Immature natural killer cell (primary cell): Measurements from ENCODE around the gene SIK2. TPM values are rescaled to one million over a fixed set of nuclear protein-coding genes. Genes with fewer than 3 reads are reported as not detected.

Source experiments
- DNase-seq, 3 donors: peaks; one replicate each; pipeline ENCODE4 v3.0.0; 2022; ENCODE audit warnings: mixed read lengths in 1 of 3
- H3K27ac Mint-ChIP-seq, 6 donors: one replicate each; pipeline ENCODE4 v1.8.0; 2020; ENCODE audit warnings: mixed read lengths in 6 of 6, mild to moderate bottlenecking in 5 of 6, inconsistent platforms in 4 of 6, moderate library complexity in 3 of 6
- H3K27me3 Mint-ChIP-seq, 3 donors: one replicate each; pipeline ENCODE4 v1.8.0; 2020 to 2021; ENCODE audit warnings: low read depth in 3 of 3, mild to moderate bottlenecking in 3 of 3, mixed read lengths in 3 of 3, moderate library complexity in 3 of 3, inconsistent platforms in 1 of 3
- H3K36me3 Mint-ChIP-seq, 3 donors: one replicate each; pipeline ENCODE4 v1.8.0; 2020; ENCODE audit warnings: mixed read lengths in 3 of 3, inconsistent platforms in 2 of 3, mild to moderate bottlenecking in 2 of 3
- H3K4me1 Mint-ChIP-seq, 2 donors: one replicate each; pipeline ENCODE4 v1.8.0; 2020; ENCODE audit warnings: inconsistent platforms in 2 of 2, mild to moderate bottlenecking in 2 of 2, mixed read lengths in 2 of 2, moderate library complexity in 1 of 2
- H3K4me3 Mint-ChIP-seq, 5 donors: one replicate each; pipeline ENCODE4 v1.8.0; 2020; ENCODE audit warnings: mild to moderate bottlenecking in 5 of 5, mixed read lengths in 5 of 5, inconsistent platforms in 3 of 5, moderate library complexity in 3 of 5
- H3K9me3 Mint-ChIP-seq, 6 donors: one replicate each; pipeline ENCODE4 v1.8.0; 2020; ENCODE audit warnings: mild to moderate bottlenecking in 6 of 6, mixed read lengths in 6 of 6, inconsistent platforms in 4 of 6, moderate library complexity in 3 of 6
- polyA plus RNA-seq, 3 donors: library from polyadenylated mRNA; unstranded; fragments of 300-500 nt; fragmentation: Illumina TruSeq; gene quantifications; one replicate each; pipeline ENCODE4 v1.2.3, GENCODE V29; 2021

SIK2 gene
- polyA plus RNA-seq, 3 donors from 2014 or later = 0.04 to 0.38 (median 0.13) TPM

DNA sequence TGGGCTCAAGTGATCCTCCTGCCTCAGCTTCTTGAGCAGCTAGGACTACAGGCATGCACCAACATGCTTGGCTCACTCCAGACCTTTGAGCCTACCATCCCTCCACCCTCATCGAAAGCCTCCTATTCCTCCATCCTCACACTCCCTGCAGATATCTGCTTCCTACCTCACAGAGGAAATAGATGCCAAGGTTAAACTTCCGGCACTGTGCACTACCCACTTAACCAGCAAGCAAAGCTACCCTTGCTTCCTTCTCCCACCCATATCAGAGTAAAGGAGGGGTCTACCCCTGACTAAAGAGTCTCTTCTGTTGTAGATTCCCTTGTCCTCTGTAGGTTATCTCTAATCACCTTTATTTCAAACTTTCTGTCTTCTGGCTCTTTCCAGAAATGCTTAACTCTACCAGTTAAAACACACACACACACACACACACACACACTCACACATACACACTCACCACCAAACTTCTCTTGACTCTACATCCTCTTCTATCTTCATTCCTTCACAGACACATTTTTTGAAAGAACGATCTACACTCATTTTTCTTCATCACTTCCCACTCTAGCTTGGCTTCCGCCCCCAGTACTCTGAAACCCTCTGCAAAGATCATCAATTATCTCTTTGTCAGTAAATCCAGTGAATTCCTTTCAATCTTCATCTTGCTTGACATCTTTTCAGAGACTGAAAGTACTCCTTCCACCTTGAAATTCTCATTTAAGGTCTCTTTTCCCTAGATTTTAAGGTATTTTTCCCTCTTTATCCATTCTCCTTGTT, 10.9 kb upstream of the SIK2 start:
- Mint-ChIP-seq H3K9me3 (no peaks in the 10 kb centered on the region), H3K36me3 (no peaks in the 10 kb centered on the region), H3K4me1 (no peaks in the 10 kb centered on the region)

DNA sequence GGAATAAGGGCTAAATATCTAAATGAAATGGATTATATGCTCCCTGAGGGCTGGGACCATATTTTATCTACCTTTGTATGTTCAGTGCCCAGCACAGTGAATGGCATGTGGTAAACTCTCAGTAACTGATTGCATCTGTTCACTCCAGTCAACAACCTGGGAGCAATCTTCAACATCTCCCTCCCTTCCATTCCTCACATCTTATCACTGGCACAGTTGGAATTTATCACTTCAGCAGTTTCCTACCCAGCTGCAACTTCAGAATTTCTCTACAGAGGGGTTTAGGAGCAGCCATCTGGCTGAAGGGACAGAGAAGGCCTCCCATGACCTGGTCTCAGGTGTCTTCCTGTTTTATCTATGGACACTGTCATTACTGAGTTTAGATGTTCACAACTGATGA, 9.8 kb upstream of the SIK2 start:
- peaks cover 0 to under 1% of the 10 kb centered on the region in 2 donors for H3K4me1 Mint-ChIP-seq
- peaks cover 0 to 7% (median 2%) of the 10 kb centered on the region in 3 donors for H3K27me3 Mint-ChIP-seq
- no peak overlapping the region for H3K27ac Mint-ChIP-seq
- H3K9me3 Mint-ChIP-seq = no peaks in the 10 kb centered on the region
- no peak overlapping the region for H3K4me3 Mint-ChIP-seq
- DNase-seq = no peak
- no peaks in the 10 kb centered on the region for H3K36me3 Mint-ChIP-seq

More for the DNA sequence above, 10.9 kb upstream of the SIK2 start:
- peaks cover 0 to 7% (median 2%) of the 10 kb centered on the region in 3 donors for H3K27me3 Mint-ChIP-seq
- H3K27ac Mint-ChIP-seq = no peak overlapping the region
- H3K4me3 Mint-ChIP-seq = no peak overlapping the region
- DNase-seq = no peak

DNA sequence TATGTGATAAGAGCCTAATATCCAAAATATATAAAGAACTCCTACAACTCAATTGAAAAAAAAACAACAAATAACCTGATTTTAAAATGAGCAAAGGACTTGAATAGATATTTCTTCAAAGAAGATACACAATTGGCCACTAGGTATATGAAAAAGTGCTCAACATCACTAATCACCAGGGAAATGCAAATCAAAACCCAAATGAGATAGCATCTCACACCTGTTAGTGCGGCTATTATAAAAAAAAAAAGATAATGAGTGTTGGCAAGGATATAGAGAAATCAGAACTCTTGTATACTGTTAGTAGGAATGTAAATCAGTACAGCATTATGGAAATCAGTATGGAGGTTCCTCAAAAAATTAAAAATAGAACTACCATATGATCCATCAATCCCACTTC, 5.9 kb upstream of the SIK2 start:
- peaks cover 4 to 7% of the 10 kb centered on the region in 2 donors for H3K4me1 Mint-ChIP-seq
- H3K27me3 Mint-ChIP-seq = peaks cover 0 to 7% (median 2%) of the 10 kb centered on the region in 3 donors
- no peak overlapping the region for H3K4me3 Mint-ChIP-seq
- H3K27ac Mint-ChIP-seq = no peak overlapping the region
- no peaks in the 10 kb centered on the region for H3K36me3 Mint-ChIP-seq
- DNase-seq = no peak
- H3K9me3 Mint-ChIP-seq = no peaks in the 10 kb centered on the region

DNA sequence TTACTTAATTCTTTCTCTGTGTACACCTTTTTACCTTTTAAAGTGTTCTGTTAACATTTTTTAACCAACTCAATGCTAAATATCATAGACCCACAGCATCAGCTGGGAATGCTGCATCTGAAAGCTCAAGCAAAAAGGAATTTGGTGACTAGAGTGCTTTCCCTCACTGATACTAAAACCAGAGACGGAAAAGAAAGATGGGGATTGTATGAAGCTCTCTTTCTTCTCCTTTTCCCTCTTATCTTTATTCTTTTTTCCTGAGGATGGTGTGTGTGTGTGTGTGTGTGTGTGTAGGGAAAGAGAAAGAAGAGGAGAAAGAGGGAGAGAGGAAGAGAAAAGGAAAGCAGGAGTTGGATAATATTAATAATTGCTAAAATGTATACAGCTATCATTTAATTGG, 4.1 kb upstream of the SIK2 start:
- H3K27me3 Mint-ChIP-seq = peaks cover 4 to 8% (median 8%) of the 10 kb centered on the region in 3 donors
- H3K9me3 Mint-ChIP-seq = no peaks in the 10 kb centered on the region
- DNase-seq = no peak
- peaks cover 9 to 16% of the 10 kb centered on the region in 2 donors for H3K4me1 Mint-ChIP-seq
- no peaks in the 10 kb centered on the region for H3K36me3 Mint-ChIP-seq
- H3K27ac Mint-ChIP-seq = peak overlapping the region; percentile 74 to 87 (median 80)
- H3K4me3 Mint-ChIP-seq = peak overlapping the region in 2 of 5 donors; percentile 56 to 72

DNA sequence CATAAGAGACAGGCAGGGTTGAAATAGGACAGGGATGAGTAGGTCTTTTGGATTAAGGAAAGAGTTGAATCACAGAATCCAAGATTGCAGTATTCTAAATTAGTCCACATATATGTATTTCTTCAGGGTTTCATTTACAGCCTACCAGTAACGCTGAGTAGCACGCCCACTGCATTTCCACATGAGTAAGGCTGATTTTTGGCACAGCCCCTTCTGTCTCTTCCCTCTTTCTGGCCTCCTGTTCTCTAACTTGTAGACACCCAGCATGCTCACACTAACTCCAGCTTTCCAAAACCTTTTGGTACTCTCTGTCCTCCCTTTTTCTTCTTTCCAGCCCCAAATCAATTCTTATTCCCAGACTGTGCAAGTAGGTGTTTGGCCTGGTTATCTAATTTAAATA, 3.7 kb upstream of the SIK2 start:
- H3K4me3 Mint-ChIP-seq = no peak overlapping the region
- DNase-seq = no peak
- peaks cover 5 to 12% (median 12%) of the 10 kb centered on the region in 3 donors for H3K27me3 Mint-ChIP-seq
- no peaks in the 10 kb centered on the region for H3K9me3 Mint-ChIP-seq
- H3K36me3 Mint-ChIP-seq = no peaks in the 10 kb centered on the region
- peak overlapping the region in 3 of 6 donors; percentile 29 to 86 (median 49) for H3K27ac Mint-ChIP-seq
- peaks cover 13 to 20% of the 10 kb centered on the region in 2 donors for H3K4me1 Mint-ChIP-seq

DNA sequence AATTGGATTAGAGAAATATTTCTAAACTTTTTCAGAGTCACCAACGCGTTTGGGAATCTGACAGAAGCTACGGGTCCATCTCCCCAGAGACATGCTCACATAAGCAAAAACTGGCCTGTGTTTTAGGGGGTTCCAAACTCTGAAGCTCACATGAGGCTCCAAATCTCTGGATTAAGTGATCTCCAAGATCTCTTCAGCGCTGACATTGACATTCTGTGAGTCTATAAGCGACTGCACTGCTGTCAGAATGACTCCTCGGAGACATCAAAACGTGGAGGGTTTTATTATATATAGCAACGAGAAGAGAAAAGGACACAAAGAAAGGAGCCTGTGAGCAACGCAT, 642 bp upstream of the SIK2 start:
- DNase-seq = no peak
- no peaks in the 10 kb centered on the region for H3K9me3 Mint-ChIP-seq
- peaks cover 5 to 12% (median 6%) of the 10 kb centered on the region in 3 donors for H3K27me3 Mint-ChIP-seq
- peak overlapping the region; percentile 86 to 93 (median 89) for H3K4me3 Mint-ChIP-seq
- H3K4me1 Mint-ChIP-seq = peaks cover 27 to 32% of the 10 kb centered on the region in 2 donors
- no peaks in the 10 kb centered on the region for H3K36me3 Mint-ChIP-seq
- peak overlapping the region; percentile 91 to 94 (median 92) for H3K27ac Mint-ChIP-seq

DNA sequence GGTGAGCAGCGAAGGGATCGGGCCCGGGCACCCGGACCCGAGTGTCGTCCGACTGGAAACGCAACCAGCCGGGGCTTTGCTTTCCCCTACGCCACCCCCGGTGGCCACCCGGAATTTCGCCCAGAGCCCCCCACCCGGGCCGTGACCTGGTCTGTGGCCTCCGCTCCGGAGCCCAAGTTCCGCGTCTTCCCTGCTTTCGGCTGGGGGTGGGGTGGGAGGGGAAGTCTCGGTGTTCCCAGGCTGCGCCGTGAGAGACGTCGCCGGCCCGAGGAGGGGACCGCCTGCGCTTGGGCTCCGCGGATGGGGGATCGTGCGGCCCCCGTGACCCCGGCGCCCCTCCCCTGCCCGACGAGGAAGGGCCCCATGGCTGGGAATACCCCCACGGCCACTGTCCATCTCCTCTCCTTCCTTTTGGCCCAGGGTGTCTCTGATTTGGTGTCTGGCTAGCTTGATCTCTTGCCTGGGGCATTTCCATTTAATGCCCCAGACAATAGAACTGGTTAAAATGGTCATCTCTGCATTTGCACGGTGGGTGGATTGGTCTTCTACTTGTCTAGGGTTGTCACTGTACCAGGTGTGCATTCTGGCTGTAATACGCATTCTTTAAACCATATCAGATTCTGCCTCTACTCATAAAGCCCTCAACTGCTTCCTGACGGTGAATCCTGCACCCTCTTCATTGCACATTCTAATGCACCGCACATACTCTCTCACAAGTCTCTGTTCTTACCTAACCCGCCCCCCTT, 789 bp downstream of the SIK2 start:
- peak; percentile 29 to 35 (median 31) for DNase-seq
- Mint-ChIP-seq H3K27ac (peak overlapping the region; percentile 93 to 98 (median 97)), H3K4me1 (peaks cover 23 to 27% of the 10 kb centered on the region in 2 donors), H3K36me3 (no peaks in the 10 kb centered on the region), H3K27me3 (peaks cover 5 to 12% (median 6%) of the 10 kb centered on the region in 3 donors), H3K4me3 (peak overlapping the region; percentile 91 to 97 (median 93)), H3K9me3 (no peaks in the 10 kb centered on the region)

DNA sequence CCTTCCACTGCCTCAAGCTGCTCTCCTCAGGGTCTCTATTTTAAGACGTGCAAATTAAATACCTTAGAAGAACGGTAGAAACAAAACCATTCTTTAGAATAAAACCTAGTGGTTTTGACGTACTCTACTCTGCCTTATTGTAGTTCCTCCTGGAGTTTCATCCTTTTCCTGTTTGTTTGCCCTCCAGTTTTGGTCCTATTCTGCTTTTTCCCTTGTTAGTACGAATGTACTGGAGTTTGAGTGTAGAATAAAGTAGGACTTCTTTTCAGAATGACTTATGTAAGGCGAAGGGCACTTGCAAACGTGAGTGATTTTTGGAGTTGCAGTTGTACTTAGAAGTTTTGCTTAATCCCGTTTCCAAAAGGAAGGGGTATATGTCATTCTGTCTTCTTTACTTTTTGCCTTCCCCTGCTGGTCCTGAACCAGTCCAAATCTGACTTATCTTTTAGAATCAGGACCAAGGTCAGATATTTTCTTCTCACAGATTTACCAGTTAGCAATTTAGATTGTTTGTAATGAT, 1.4 kb downstream of the SIK2 start:
- Mint-ChIP-seq H3K27me3 (peaks cover 5 to 12% (median 6%) of the 10 kb centered on the region in 3 donors), H3K27ac (peak overlapping the region; percentile 93 to 98 (median 97)), H3K4me3 (peak overlapping the region; percentile 91 to 97 (median 93)), H3K9me3 (no peaks in the 10 kb centered on the region), H3K4me1 (peaks cover 23 to 25% of the 10 kb centered on the region in 2 donors), H3K36me3 (no peaks in the 10 kb centered on the region)
- DNase-seq = peak in 1 of 3 donors; percentile 3

DNA sequence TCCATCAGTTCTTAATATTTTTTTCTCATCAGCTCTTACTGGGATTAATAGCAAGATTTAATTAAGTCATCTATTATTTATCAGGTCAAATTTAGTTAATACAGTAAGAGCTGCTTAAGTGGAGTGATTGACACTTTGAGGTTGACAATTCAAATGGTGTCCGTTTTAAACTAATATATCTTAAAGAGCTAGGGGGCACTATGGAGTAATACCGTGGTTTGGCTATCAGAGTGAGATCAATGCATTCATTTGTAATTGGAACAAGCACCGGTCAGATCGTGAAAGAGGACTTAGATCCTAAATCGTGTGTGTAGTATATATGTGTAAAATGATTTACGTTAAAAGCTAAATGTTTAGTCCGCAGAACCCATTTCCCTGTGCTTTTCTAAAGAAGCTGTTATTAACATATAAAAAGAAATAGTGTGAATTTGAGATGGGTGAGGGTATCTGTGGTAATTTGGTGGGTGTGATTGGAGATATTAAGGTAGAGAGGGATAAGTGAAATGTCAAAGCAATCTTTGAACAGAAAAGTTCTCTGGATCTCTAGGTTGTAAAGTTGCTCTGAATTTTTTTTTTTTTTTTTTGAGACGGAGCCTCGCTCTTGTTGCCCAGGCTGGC, 2.3 kb downstream of the SIK2 start:
- H3K27ac Mint-ChIP-seq = peak overlapping the region in 5 of 6 donors; percentile 1 to 97 (median 47)
- peak; percentile 29 to 41 (median 37) for DNase-seq

DNA sequence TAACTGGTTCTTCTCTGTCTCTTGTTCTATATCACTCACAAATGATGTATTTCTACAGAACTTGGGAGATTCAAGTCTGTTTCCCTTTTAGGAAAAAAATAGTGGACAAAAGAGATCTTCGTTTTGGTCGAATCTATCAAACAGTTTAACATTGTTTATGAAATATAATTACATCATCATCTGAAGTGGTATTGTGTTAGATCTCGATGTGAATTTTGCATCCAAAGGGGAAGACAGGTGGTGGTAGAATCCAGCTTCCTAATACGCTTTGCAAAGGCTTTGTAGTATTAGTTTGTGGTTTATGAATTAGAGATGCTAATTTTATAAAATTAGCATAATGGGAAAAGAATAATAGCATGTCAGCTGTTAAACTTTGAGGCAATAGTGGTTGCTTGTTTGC, 3.4 kb downstream of the SIK2 start:
- no peaks in the 10 kb centered on the region for H3K9me3 Mint-ChIP-seq
- H3K4me1 Mint-ChIP-seq = peaks cover 23 to 25% of the 10 kb centered on the region in 2 donors
- H3K4me3 Mint-ChIP-seq = no peak overlapping the region
- peaks cover 5 to 12% (median 6%) of the 10 kb centered on the region in 3 donors for H3K27me3 Mint-ChIP-seq
- no peak for DNase-seq
- no peaks in the 10 kb centered on the region for H3K36me3 Mint-ChIP-seq
- H3K27ac Mint-ChIP-seq = no peak overlapping the region

More for the DNA sequence above, 2.3 kb downstream of the SIK2 start:
- Mint-ChIP-seq H3K4me1 (peaks cover 23 to 25% of the 10 kb centered on the region in 2 donors), H3K4me3 (peak overlapping the region in 2 of 5 donors; percentile 93 to 97), H3K27me3 (peaks cover 5 to 12% (median 6%) of the 10 kb centered on the region in 3 donors), H3K36me3 (no peaks in the 10 kb centered on the region), H3K9me3 (no peaks in the 10 kb centered on the region)

DNA sequence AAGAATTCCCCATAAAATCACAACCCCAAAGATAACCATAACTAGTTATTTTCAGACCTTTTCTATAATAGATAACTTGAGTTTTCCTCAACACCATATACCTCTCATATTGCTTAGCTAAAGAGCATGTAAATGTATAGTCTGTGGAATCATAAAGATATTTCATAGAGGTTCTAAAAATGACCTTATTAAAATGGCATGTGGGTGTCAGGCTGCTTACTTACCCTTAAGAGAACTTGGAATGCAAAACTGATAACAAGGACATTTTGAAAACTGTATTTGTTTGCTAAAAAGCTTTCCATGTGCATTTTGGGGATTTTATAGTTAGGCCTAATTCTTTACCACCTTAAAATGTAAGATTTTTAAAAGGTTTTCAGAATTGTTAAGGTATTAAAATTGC, 4.7 kb downstream of the SIK2 start:
- no peak overlapping the region for H3K4me3 Mint-ChIP-seq
- no peak for DNase-seq
- H3K27ac Mint-ChIP-seq = no peak overlapping the region
- H3K4me1 Mint-ChIP-seq = peaks cover 19% of the 10 kb centered on the region in 2 donors
- H3K36me3 Mint-ChIP-seq = no peaks in the 10 kb centered on the region
- peaks cover 5 to 10% (median 6%) of the 10 kb centered on the region in 3 donors for H3K27me3 Mint-ChIP-seq
- no peaks in the 10 kb centered on the region for H3K9me3 Mint-ChIP-seq

DNA sequence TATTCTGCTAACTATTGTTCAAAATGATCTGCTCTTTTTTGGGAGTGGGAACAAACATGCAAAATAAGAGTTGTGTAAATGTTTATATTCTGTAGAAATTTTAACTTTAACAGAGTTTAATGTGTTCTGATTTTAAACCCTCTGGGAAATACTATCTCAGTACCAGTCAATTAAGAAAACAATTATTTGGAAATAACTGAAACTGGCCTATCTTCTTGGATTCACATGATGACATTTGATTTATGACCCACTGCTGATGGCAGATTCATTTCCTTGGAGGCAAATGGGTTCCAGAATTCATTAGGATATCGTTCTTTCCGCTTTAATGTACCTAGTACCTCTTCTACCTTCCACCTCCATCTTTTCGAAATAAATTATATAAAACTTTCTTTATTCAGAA, 5.5 kb downstream of the SIK2 start:
- no peak overlapping the region for H3K4me3 Mint-ChIP-seq
- H3K36me3 Mint-ChIP-seq = no peaks in the 10 kb centered on the region
- no peak for DNase-seq
- peaks cover 2 to 7% (median 6%) of the 10 kb centered on the region in 3 donors for H3K27me3 Mint-ChIP-seq
- peaks cover 19% of the 10 kb centered on the region in 2 donors for H3K4me1 Mint-ChIP-seq
- H3K9me3 Mint-ChIP-seq = no peaks in the 10 kb centered on the region
- no peak overlapping the region for H3K27ac Mint-ChIP-seq

DNA sequence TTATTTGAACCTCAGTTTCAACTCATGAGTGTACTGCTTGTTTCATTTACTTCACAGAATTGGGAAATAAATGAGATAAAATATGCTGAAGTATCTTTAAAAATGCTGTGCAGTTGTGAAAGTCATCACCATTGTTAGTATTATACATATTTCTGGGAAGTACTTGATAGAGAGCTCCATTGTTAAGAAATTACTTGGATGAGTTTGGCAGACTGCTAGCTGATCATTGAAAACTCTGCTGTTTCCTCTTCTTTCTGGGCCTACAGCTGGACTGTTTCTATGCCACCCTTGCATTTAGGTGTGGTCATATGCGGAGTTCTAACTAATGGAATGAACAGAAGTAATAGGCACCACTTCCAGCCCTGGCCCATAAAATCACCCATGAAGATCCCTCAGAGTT, 10.0 kb downstream of the SIK2 start:
- Mint-ChIP-seq H3K9me3 (no peaks in the 10 kb centered on the region), H3K36me3 (peaks cover 0 to under 1% (median under 1%) of the 10 kb centered on the region in 3 donors), H3K27me3 (peaks cover 0 to 1% (median 0%) of the 10 kb centered on the region in 3 donors), H3K4me1 (no peaks in the 10 kb centered on the region), H3K27ac (peak overlapping the region in 1 of 6 donors; percentile 46), H3K4me3 (no peak overlapping the region)
- DNase-seq = no peak
